Measurements from ENCODE around the gene CCSER2.
A peak's percentile ranks its signal among the peaks of the same experiment; 100 is the strongest.
"Not testable (repeated sequence)": the region's sequence is repeated elsewhere in the genome, so short reads cannot be mapped to it uniquely, and the experiment has no call there.

The CCSER2 gene

GRCh38 chr10:84311576-84311975, 16.8 kb upstream of the CCSER2 start:
- DNase-seq = no peak

DNA sequence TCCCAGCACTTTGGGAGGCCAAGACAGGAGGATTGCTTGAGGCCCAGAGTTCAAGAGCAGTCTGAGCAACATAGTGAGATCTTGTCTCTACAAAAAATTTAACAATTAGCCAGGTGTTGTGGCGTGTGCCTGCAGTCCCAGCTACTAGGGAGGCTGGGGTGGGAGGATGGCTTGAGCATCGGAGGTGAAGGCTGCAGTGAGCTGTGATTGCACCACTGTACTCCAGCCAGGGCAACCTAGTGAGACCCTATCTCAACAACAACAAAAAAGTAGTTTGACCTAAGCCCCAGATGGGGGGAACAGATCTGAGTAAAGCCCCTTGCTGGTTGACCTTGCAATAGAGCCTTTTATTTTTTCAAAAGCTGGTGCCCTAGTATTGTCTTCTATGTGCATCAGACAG, 15.6 kb upstream of the CCSER2 start:
- no peak for DNase-seq

DNA sequence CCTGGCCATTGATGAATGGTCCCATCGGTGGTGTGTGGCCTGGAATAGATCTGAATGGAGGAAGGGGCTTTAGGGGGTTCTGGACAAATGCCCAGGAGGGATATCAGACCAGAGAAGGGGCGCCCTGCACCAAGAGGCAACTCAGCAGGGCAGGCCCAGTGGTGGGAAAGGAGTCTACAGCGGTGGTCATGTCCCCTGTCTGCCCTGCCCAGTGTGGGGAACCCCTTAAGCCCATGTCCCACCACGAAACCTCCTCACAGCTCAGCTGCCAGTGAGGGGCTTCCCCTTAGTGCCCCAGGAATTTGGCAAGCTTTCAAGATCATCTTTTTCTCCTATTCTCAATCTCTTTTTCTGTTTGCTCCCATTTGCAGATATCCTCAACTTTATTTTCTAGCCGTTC, 14.1 kb upstream of the CCSER2 start:
- DNase-seq = no peak

- DNase-seq = no peak
Measured at GRCh38 chr10:84317174-84317573, 11.2 kb upstream of the CCSER2 start.

GRCh38 chr10:84321902-84322301, 6.5 kb upstream of the CCSER2 start:
- no peak for DNase-seq

DNA sequence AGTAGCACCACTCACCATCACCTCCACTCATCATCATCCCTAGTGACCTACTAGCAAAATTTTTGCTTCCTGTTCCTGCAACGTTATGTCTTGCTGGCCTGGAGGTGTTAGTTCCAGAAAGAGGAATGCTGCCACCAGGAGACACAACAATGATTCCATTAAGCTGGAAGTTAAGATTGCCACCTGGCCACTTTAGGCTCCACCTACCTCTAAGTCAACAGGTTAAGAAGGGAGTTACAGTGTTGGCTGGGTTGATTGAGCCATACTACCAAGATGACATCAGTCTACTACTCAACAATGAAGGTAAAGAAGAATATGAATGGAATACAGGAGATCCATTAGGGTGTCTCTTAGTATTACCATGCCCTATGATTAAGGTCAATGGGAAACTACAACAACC, 4.8 kb upstream of the CCSER2 start:
- peak; percentile 34 for DNase-seq

GRCh38 chr10:84326995-84327394, 1.4 kb upstream of the CCSER2 start:
- not testable (repeated sequence) for DNase-seq

GRCh38 chr10:84329196-84329611, 815 bp downstream of the CCSER2 start:
- peak; percentile 57 for DNase-seq

DNA sequence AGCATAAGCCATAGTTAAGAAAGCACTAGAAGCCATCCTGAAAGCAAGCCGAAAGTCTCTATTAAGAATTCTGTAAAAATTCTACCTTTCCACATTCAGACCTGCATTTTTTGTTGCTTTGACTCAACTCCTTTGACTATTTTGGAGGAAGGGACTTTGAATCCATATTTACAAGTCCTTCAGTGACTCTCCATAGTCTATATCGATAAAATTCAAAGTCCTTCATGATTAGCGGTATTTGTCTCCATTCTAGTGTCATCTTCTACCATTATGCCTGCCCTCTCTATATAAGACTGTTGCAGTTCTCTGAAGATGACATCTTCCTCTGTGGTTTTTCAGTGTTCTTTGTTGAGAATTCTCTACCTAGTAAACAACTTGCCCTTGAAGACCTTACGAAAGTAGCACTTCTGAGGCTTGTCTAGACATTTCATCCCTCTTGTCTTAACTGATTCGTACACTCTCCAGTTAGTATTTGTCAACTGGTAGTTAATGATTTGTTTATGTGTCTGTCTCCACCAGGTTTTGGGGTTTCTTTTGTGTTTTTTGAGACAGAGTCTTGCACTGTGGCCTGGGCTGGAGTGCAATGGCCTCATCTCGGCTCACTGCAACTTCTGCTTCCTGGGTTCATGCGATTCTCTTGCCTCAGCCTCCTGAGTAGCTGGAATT, 1.7 kb downstream of the CCSER2 start:
- DNase-seq = no peak

DNA sequence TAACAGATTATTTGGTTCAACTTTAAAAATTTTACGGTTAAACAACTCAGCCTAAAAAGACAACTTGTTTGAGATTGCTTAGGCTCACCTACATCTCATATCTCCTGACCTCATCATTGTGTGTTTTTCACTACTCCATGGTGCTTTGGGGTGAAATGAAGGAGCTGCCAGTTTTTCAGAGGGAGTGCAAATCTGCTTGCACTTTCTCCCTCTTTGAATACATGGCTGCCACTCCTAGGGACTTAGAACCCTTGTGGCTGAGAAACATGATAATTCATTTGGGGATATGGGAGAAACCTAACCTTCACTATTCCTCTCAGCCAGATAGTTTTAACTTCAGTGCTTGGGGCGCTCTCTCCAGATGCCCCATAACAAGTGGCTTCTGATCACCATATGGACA, 2.7 kb downstream of the CCSER2 start:
- no peak for DNase-seq

GRCh38 chr10:84333864-84334451, 5.6 kb downstream of the CCSER2 start:
- no peak for DNase-seq

- DNase-seq = no peak
Measured at GRCh38 chr10:84334811-84335210, 6.4 kb downstream of the CCSER2 start.

DNA sequence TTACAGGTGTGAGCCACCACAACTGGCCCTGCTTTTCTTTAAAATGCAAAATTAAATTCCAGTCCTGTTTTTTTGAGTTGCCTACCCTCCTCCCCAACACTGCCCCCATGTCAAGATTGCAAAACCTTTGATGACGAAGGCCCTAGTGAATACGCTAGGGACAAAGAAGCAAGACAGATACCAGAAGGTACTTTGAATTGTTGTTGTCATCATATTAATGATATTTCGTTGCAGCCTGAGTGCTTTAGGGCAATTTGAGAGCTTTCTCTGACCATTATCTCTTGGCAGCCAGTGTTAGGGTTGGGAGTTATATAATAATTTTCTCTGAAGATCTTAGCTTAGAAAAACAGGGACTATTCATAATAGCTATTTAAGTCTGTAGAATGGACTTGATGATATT, 7.1 kb downstream of the CCSER2 start:
- DNase-seq = no peak

DNA sequence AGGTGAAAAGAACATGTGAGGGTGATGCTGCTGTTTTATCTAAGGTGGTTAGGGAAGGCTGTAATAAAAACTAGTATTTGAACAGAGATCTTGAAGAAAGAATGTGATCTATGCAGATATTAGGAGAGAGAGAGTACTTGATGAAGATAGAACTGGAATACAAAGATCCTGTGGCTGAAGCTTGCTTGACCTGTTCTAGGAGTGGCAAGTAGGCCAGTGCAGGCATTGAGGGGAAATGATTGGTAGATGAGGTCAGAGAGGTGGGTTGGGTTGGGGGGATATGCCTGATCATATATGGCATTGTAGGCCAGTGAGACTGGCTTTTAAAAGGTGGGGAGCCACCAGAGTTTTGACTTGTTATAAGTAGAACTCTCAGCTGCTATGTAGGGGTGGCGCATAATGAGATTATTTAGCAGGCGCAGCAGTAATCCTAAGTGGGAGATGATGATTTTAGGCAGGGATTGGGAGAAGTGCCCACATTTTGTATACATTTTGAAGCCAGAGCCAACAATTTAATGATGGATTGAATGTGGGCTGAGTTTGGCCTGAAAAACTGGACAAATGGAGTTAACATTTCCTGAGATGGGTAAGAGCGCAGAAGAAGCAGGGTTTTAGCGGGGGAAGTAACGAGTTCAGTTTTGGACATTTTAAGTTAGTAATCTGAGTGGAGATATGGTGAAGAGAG, 8.2 kb downstream of the CCSER2 start:
- no peak for DNase-seq

- DNase-seq = no peak
Measured at GRCh38 chr10:84337199-84337598, 8.8 kb downstream of the CCSER2 start.

DNA sequence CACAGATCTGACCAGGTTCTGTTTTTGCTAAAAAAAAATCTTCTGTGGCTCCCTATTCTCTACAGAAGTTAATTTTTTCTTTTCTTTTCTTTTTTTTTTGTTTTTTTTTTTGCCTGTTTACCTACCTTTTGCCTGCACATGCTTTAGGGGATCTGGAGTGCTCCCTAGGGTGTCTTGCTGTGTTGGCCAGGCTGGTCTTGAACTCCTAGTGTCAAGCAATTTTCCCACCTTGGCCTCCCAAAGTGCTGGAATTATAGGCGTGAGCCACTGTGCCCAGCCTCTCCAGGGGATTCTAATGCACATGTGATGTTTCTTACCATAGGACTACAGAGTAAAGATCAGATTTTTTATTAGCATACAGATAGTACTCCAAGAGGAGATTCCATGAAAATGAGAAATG, 10.6 kb downstream of the CCSER2 start:
- no peak for DNase-seq

DNA sequence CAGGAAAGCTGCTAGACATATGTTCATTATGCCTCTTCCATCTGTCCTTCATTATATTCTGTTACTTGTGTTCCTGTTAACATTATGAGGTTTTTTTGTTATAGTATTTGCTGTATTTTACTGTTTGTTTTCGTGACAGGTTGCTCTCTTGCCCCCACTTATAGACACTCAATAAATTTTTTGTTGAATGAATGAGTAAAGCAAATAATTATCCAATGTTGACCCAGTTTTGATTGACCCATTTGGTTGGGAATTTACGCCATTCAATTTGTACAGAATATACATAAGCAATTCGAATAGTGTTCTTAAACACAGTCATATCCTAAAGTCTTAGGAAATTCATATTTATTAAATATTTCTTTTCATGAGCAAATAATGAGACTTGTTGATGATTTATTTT, 11.8 kb downstream of the CCSER2 start:
- DNase-seq = peak; percentile 66

- peak; percentile 22 for DNase-seq
Measured at GRCh38 chr10:84340632-84341537, 12.5 kb downstream of the CCSER2 start.

DNA sequence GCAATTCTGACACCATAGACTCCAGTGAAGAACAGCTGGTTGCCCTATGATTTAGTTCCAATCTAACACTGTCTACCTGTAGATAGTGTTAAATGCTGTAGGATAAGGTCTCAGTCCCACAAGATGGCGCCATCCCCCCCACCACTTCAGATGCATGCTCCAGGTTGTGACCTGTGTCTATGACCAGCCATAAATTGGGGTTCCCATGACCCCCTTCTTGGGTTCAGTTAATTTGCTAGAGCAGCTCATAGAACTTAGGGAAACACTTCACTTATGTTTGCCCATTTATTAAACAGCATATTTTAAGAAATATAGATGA, 13.1 kb downstream of the CCSER2 start:
- DNase-seq = peak; percentile 22

- DNase-seq = no peak
Measured at GRCh38 chr10:84341983-84342382, 13.6 kb downstream of the CCSER2 start.

DNA sequence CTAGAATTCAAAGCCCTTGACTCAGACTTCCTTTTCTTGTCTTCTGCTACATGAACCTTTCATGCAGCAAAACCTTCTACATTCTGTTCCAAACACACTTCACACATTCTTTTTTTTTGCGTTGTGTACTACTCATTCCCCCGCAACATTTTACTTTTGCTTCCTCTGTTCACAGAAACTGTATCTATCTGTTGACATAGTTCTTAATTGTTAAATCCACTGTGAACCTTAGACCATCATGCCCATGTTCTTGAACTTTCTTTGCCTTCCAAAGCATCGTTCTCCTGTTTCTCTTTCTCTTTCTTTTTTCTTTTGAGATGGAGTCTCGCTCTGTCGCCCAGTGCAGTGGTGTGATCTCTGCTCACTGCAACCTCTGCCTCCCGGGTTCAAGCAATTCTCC, 14.2 kb downstream of the CCSER2 start:
- no peak for DNase-seq

GRCh38 chr10:84343831-84344230, 15.4 kb downstream of the CCSER2 start:
- no peak for DNase-seq

- no peak for DNase-seq
Measured at GRCh38 chr10:84344526-84344925, 16.1 kb downstream of the CCSER2 start.

DNA sequence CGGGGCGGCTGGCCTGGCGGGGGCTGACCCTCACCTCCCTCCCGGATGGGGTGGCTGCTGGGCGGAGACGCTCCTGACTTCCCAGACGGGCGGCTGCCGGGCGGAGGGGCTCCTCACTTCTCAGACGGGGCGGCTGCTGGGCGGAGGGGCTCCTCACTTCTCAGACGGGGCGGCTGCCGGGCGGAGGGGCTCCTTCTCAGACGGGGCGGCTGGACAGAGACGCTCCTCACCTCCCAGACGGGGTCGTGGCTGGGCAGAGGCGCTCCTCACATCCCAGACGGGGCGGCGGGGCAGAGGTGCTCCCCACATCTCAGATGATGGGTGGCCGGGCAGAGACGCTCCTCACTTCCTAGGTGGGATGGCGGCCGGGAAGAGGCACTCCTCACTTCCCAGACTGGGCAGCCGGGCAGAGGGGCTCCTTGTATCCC, 19.2 kb downstream of the CCSER2 start:
- DNase-seq = not testable (repeated sequence)
